Smooth muscle cell (in vitro differentiated cells): ENCODE results near the gene GMDS. TPM values are rescaled to one million over a fixed set of nuclear protein-coding genes. Genes with fewer than 3 reads are reported as not detected.

ENCODE experiments used
- DNase-seq: peaks from one replicate; lab custom pipeline; 2025; ENCODE audit not compliant: unreplicated experiment; lab: John Stamatoyannopoulos, UW
- H2AFZ ChIP-seq: fragments of 200-600 bp; sonication (generic); 2 replicates; pipeline ENCODE4 v1.6.0; 2016; ENCODE audit warnings: antibody characterized with exemption, low read depth, mild to moderate bottlenecking
- H3F3A ChIP-seq: fragments of 200-600 bp; sonication (generic); 2 replicates; pipeline ENCODE4 v1.6.0; 2017; ENCODE audit warnings: antibody characterized with exemption, low read depth
- H3K27ac ChIP-seq: fragments of 200-600 bp; sonication (generic); 2 replicates; pipeline ENCODE4 v1.5.1; 2016; ENCODE audit warnings: low read depth, mild to moderate bottlenecking
- H3K27me3 ChIP-seq: fragments of 200-600 bp; sonication (generic); 2 replicates; pipeline ENCODE4 v1.6.1; 2016; ENCODE audit warnings: low read depth, mild to moderate bottlenecking
- H3K36me3 ChIP-seq: fragments of 200-600 bp; sonication (generic); 2 replicates; pipeline ENCODE4 v1.5.1; 2016; ENCODE audit warnings: low read depth
- H3K4me1 ChIP-seq: fragments of 200-600 bp; sonication (generic); 2 replicates; pipeline ENCODE4 v1.5.1; 2016; ENCODE audit warnings: low read depth
- H3K4me2 ChIP-seq: fragments of 200-600 bp; sonication (generic); 2 replicates; pipeline ENCODE4 v1.6.0; 2016; ENCODE audit warnings: mild to moderate bottlenecking
- H3K4me3 ChIP-seq: fragments of 200-600 bp; sonication (generic); 2 replicates; pipeline ENCODE4 v1.5.1; 2016; ENCODE audit warnings: mild to moderate bottlenecking
- H3K79me2 ChIP-seq: fragments of 200-600 bp; sonication (generic); 2 replicates; pipeline ENCODE4 v1.6.0; 2016; ENCODE audit warnings: low read depth, mild to moderate bottlenecking
- H3K9ac ChIP-seq: fragments of 200-600 bp; sonication (generic); 2 replicates; pipeline ENCODE4 v1.6.0; 2016; ENCODE audit warnings: low read depth
- H3K9me3 ChIP-seq: fragments of 200-600 bp; sonication (generic); replicated peaks from 2 replicates; pipeline ENCODE4 v1.5.1; 2016; ENCODE audit warnings: low read depth
- H4K20me1 ChIP-seq: fragments of 200-600 bp; sonication (generic); 2 replicates; pipeline ENCODE4 v1.6.0; 2016; ENCODE audit warnings: low read depth
- WGBS: methylation state at CpG from one replicate; pipeline ENCODE4 v1.1.7; 2016; ENCODE audit warnings: low lambda C conversion rate; 5-methylcytosine and 5-hydroxymethylcytosine counted together
- polyA plus RNA-seq: library from polyadenylated mRNA; unstranded; fragments of >200 nt; fragmentation: Nextera tagmentation; extraction: Ambion mirVana; gene quantifications from 2 replicates; pipeline ENCODE4 v1.2.1, GENCODE V29; 2016
- total RNA-seq: library from RNA; depleted of rRNA; stranded (reverse); fragments of >200 nt; gene quantifications from 2 replicates; pipeline ENCODE4 v1.2.3, GENCODE V29; 2014
- TF ChIP-seq, protein P1 (sequence below): fragments of 200-600 bp; sonication (generic); IDR thresholded peaks from 2 replicates; pipeline ENCODE4 v1.5.1; 2017; ENCODE audit warnings: borderline replicate concordance, mild to moderate bottlenecking, antibody characterized with exemption; ENCODE audit not compliant: insufficient read depth, poor library complexity, severe bottlenecking

The GMDS gene
- total and polyA plus RNA-seq, 2 experiments from 2014 or later: 3.7 to 8.5 TPM

DNA sequence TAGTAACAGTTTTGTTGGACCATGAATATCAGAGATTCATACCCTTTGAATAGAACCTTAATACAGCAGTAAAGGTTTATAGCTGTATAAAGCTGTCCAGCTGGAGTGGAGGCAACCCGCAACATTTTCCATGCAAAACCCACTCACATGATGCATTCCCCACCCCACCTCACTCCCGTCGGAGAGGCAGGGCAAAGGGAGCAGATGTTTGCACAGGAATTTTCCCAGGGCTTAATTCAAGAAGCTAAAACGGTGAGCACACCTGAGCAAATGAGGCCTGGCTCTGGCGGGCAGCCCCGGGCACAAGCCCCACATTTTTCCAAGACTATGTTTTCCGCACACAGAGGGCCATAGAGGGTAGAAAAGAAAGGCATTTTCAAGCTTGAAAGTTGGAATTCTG lies 444.0 kb downstream of the GMDS start:
- WGBS: 82% methylated on average over 7 of the region's 7 CpGs
- no peak overlapping the region for H3K9ac ChIP-seq

DNA sequence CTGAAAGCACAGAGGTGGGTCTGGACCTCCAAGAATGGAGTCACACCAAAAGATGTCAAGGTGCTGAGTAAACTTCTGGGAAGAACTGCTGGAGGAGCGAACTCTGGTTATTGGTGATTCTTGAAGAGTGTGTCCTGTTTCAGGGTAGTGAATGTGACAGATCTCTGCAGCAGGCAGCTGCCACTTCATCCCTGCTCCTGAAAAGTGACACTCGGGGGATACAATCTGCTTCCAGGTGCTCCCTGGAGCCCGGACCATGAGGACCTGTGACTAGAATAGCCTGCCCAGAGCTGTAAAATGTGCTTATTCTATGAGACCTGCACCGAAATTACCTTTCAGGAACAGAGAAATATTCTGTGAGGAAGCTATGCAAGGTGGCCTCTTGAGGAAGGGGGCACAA lies 444.6 kb downstream of the GMDS start:
- no peak overlapping the region for H2AFZ ChIP-seq
- H3K4me2 ChIP-seq: no peak overlapping the region
- TF ChIP-seq, protein P1, sequence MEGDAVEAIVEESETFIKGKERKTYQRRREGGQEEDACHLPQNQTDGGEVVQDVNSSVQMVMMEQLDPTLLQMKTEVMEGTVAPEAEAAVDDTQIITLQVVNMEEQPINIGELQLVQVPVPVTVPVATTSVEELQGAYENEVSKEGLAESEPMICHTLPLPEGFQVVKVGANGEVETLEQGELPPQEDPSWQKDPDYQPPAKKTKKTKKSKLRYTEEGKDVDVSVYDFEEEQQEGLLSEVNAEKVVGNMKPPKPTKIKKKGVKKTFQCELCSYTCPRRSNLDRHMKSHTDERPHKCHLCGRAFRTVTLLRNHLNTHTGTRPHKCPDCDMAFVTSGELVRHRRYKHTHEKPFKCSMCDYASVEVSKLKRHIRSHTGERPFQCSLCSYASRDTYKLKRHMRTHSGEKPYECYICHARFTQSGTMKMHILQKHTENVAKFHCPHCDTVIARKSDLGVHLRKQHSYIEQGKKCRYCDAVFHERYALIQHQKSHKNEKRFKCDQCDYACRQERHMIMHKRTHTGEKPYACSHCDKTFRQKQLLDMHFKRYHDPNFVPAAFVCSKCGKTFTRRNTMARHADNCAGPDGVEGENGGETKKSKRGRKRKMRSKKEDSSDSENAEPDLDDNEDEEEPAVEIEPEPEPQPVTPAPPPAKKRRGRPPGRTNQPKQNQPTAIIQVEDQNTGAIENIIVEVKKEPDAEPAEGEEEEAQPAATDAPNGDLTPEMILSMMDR: no peak
- H4K20me1 ChIP-seq: no peaks in the 10 kb centered on the region
- no peaks in the 10 kb centered on the region for H3F3A ChIP-seq
- H3K4me1 ChIP-seq: no peaks in the 10 kb centered on the region
- H3K9ac ChIP-seq: no peak overlapping the region
- H3K79me2 ChIP-seq: no peaks in the 10 kb centered on the region
- DNase-seq: no peak
- no peaks in the 10 kb centered on the region for H3K9me3 ChIP-seq
- no peaks in the 10 kb centered on the region for H3K36me3 ChIP-seq
- 91% methylated on average over 4 of the region's 4 CpGs for whole genome bisulfite sequencing
- no peak overlapping the region for H3K27ac ChIP-seq
- H3K4me3 ChIP-seq: no peak overlapping the region
- peaks cover 9% of the 10 kb centered on the region for H3K27me3 ChIP-seq

More for the DNA sequence above, 444.0 kb downstream of the GMDS start:
- Histone ChIP-seq H3K4me1 (no peaks in the 10 kb centered on the region), H4K20me1 (no peaks in the 10 kb centered on the region), H3K36me3 (no peaks in the 10 kb centered on the region), H3K79me2 (no peaks in the 10 kb centered on the region), H3K4me3 (no peak overlapping the region), H3K4me2 (no peak overlapping the region), H3K27ac (no peak overlapping the region), H3K27me3 (peaks cover 9% of the 10 kb centered on the region), H3K9me3 (no peaks in the 10 kb centered on the region), H3F3A (no peaks in the 10 kb centered on the region), H2AFZ (no peak overlapping the region)
- no peak for DNase-seq
- TF ChIP-seq, protein P1: no peak

DNA sequence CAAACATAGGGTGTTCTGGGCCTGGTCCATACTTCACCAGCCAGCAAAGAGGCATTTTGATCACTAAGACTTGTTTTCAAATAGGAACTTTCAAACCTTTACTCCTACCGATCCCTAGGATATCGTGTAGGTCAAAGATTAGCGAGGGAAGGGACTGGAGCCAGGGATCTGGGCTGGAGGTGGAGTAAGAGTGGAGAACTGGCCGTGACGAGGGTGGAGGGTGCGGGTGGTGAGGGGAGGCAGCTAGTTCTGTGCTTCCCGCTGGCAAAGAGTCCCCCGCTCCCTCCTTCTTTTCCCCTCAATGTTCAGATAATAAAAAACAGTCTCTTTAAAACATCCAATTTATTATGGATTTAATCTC lies 446.5 kb downstream of the GMDS start:
- no peak for DNase-seq
- Histone ChIP-seq H4K20me1 (no peaks in the 10 kb centered on the region), H3F3A (no peaks in the 10 kb centered on the region), H3K79me2 (no peaks in the 10 kb centered on the region), H3K27ac (no peak overlapping the region), H3K9me3 (no peaks in the 10 kb centered on the region), H3K36me3 (no peaks in the 10 kb centered on the region), H3K4me1 (no peaks in the 10 kb centered on the region), H3K4me2 (no peak overlapping the region), H3K4me3 (no peak overlapping the region), H2AFZ (no peak overlapping the region), H3K9ac (no peak overlapping the region), H3K27me3 (peaks cover 12% of the 10 kb centered on the region)
- TF ChIP-seq, protein P1: no peak
- 96% methylated on average over 8 of the region's 8 CpGs for WGBS

DNA sequence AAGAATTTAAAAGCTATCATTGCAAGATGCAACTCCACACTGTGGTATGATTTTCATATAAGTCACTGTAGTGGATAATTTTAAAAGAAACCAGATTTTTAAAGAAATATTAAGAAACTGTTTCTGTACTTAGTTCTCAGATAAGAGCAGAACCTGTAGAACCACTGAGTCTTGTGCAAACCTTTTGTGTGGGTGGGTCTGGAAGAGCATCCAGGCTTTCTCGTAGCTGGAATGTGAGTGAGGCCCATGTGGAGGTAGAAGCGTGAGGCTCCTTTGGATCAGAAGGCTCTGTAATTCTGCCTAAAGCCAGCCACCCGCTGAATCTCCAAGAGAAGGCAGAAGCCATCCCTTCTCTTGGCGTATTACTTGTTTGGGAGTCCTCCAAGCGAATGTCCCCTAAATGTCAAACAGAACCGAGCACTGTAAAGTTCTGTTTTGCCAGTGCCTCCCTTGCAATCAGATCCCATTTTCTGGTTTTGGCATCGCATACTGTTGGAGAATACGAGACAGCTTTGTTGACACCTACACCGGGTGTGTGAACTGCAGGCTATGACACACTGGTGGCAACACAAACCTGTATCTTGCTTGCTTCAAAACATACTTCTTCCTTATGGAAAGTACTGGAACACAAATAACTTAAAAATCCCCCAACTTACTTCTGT lies 447.0 kb downstream of the GMDS start:
- H3K4me1 ChIP-seq: no peaks in the 10 kb centered on the region
- H2AFZ ChIP-seq: no peak overlapping the region
- no peak overlapping the region for H3K9ac ChIP-seq
- no peak overlapping the region for H3K4me2 ChIP-seq
- H4K20me1 ChIP-seq: no peaks in the 10 kb centered on the region
- H3K4me3 ChIP-seq: no peak overlapping the region
- WGBS: 92% methylated on average over 9 of the region's 9 CpGs
- H3F3A ChIP-seq: no peaks in the 10 kb centered on the region
- H3K27ac ChIP-seq: no peak overlapping the region
- DNase-seq: no peak
- H3K79me2 ChIP-seq: no peaks in the 10 kb centered on the region
- no peaks in the 10 kb centered on the region for H3K36me3 ChIP-seq
- TF ChIP-seq, protein P1: no peak
- peaks cover 12% of the 10 kb centered on the region for H3K27me3 ChIP-seq
- no peaks in the 10 kb centered on the region for H3K9me3 ChIP-seq
